C4-2B (cell line): ENCODE results near the gene REEP3.

Experiments
- CTCF ChIP-seq: fragments of 450-650 bp; conservative IDR thresholded peaks from 2 replicates; pipeline ENCODE4 v1.5.1; 2017; ENCODE audit warnings: mild to moderate bottlenecking
- ZFX ChIP-seq: fragments of 450-650 bp; IDR thresholded peaks from 2 replicates; pipeline ENCODE4 v1.6.1; 2017

DNA sequence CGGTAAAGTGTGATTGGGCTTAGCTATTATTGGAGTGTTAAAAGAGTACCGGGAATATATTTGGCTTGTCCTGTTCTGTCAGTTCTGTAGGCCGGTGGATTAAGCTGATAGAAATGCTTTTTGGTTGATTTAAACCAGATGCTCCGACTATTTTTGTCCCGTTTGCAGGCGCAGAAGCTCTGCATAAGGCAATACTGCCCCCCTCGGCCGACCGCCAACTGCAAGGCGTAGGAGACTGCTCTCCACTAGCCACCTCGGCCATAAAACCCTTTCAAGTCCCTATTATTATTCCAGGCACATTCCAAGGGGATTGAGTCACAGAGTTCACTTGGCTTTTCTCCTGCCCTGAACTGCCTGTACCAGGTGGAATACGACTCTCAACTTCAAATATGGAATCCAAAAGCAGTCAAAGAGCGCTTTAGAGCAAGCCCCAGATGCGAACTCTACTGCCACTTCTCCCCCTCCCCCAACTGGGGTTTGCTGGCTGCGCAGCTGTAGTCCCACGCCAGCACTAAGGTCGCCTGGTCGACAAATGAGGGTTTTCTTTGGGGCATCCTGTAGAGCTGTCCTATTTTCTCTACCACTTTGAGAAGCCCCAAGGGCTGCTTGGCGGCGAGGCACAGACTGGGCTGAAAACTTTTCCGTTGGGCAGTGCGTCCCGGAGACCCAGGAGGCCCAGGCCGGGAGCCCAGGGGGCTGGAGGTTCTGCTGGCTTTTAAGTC lies 108.3 kb downstream of the REEP3 start:
- TF ChIP-seq CTCF: peak; percentile 84
- no peak for TF ChIP-seq ZFX
